Activated CD4-positive, alpha-beta T cell treated with anti-CD3 and anti-CD28 coated beads, Interleukin-2, amount 10 ng/mL, durations not matched to agents 7 days and 5 days (primary cell): Measurements from ENCODE around the gene LIMK1. TPM values are rescaled to one million over a fixed set of nuclear protein-coding genes. Genes with fewer than 3 reads are reported as not detected.

Experiments
- CTCF ChIA-PET: fragments of 350-600 bp; sonication (Branson Sonifier 250); formaldehyde crosslinking; loops from one replicate; lab custom pipeline; 2021; ENCODE audit warnings: antibody characterized with exemption; lab: Charles Lee
- POLR2A ChIA-PET: fragments of 350-600 bp; sonication (Branson Sonifier 250); formaldehyde crosslinking; loops from one replicate; lab custom pipeline; 2021; ENCODE audit warnings: antibody characterized with exemption; lab: Charles Lee
- DNase-seq: peaks from one replicate; pipeline ENCODE4 v3.0.0-alpha.2; 2020
- H3K27ac Mint-ChIP-seq: one replicate; pipeline ENCODE4 v1.8.0; 2021; ENCODE audit warnings: mild to moderate bottlenecking, moderate library complexity, mixed read lengths
- H3K27me3 Mint-ChIP-seq: one replicate; pipeline ENCODE4 v1.8.0; 2021; ENCODE audit warnings: mixed read lengths
- H3K36me3 Mint-ChIP-seq: one replicate; pipeline ENCODE4 v1.8.0; 2021; ENCODE audit warnings: low read depth, mixed read lengths
- H3K4me1 Mint-ChIP-seq: one replicate; pipeline ENCODE4 v1.8.0; 2021; ENCODE audit warnings: mixed read lengths
- H3K4me3 Mint-ChIP-seq: one replicate; pipeline ENCODE4 v1.8.0; 2021; ENCODE audit warnings: mild to moderate bottlenecking, moderate library complexity, mixed read lengths
- H3K9me3 Mint-ChIP-seq: one replicate; pipeline ENCODE4 v1.8.0; 2021; ENCODE audit warnings: mixed read lengths
- total RNA-seq, 2 experiments: library from RNA; stranded (reverse); gene quantifications; one replicate each; pipeline ENCODE4 v1.2.3, GENCODE V29; 2021

LIMK1 gene
- total RNA-seq, 2 experiments from 2014 or later = 16.0 to 16.2 TPM

GRCh38 chr7:74047804-74048380, 35.7 kb upstream of the LIMK1 start:
- no peaks in the 10 kb centered on the region for H3K36me3 Mint-ChIP-seq
- DNase-seq = no peak
- H3K4me3 Mint-ChIP-seq = no peak overlapping the region
- ChIA-PET POLR2A (no interaction called here), CTCF (interaction anchor here (0.8 to 0.9 kb wide), 2 partner anchors 18 to 36 kb away, joined by 3 read pairs; no protein-coding TSS in a partner anchor)
- no peak overlapping the region for H3K27ac Mint-ChIP-seq
- H3K9me3 Mint-ChIP-seq = no peaks in the 10 kb centered on the region
- no peaks in the 10 kb centered on the region for H3K4me1 Mint-ChIP-seq
- no peaks in the 10 kb centered on the region for H3K27me3 Mint-ChIP-seq

- no peaks in the 10 kb centered on the region for H3K36me3 Mint-ChIP-seq
- no peaks in the 10 kb centered on the region for H3K9me3 Mint-ChIP-seq
- H3K27ac Mint-ChIP-seq = no peak overlapping the region
- POLR2A ChIA-PET = no interaction called here
- no peaks in the 10 kb centered on the region for H3K4me1 Mint-ChIP-seq
- no peak overlapping the region for H3K4me3 Mint-ChIP-seq
- DNase-seq = no peak
- H3K27me3 Mint-ChIP-seq = no peaks in the 10 kb centered on the region
- CTCF ChIA-PET = no interaction called here
Observed at GRCh38 chr7:74048999-74049599, 34.5 kb upstream of the LIMK1 start.

DNA sequence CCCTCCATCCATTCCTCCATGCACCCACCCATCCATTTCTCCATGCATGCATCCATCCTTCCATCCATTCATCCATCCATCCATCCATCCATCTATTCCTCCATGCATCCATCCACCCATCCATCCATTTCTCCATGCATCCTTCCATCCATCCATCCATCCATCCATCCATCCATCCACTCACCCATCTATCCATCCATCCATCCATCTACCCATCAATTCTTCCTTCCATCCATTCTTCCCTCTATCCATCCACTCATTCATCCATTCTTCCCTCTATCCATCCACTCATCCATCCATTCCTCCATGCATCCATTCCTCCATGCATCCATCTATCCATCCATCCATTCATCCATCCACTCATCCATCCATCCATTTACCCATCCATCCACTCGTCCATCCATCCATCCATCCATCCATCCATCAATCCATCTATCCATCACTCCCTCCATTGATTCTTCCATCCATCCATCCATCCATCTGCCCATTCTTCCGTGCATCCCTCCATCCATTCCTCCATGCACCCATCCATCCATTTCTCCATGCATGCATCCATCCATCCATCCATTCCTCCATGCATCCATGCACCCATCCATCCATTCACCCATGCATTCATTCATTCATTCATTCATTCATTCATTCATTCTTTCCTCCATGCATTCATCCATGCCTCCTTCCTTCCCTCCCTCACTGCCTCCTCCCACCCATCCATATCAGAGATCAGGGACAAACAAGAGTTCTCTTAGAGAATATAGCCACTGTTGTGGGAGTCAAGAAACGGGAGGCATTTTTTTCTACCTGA, 33.4 kb upstream of the LIMK1 start:
- Mint-ChIP-seq H3K4me1 (no peaks in the 10 kb centered on the region), H3K27me3 (no peaks in the 10 kb centered on the region), H3K4me3 (no peak overlapping the region), H3K27ac (no peak overlapping the region), H3K36me3 (no peaks in the 10 kb centered on the region), H3K9me3 (no peaks in the 10 kb centered on the region)
- POLR2A ChIA-PET = no interaction called here
- CTCF ChIA-PET = no interaction called here
- DNase-seq = no peak

DNA sequence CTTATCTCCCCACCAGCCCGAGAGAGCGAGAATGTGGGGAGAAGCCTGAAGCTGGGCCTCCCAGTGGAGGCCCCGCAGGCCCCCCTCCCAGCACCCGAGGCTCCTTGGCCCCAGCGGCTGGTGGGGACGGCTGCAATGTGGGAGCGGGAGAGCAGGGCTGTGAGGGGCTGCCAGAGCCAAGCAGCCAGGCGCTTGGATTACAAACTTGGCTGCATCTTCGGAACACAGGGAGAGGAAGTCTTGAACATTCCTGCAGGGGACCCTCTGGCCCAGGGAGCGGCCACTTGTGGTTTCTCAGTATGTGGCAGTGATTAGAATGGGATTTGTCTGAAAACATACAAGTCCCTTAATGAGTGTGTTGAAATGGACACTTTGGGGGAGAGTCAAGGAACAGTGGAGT, 32.4 kb upstream of the LIMK1 start:
- H3K27ac Mint-ChIP-seq = no peak overlapping the region
- no peaks in the 10 kb centered on the region for H3K27me3 Mint-ChIP-seq
- POLR2A ChIA-PET = no interaction called here
- DNase-seq = no peak
- CTCF ChIA-PET = no interaction called here
- no peaks in the 10 kb centered on the region for H3K9me3 Mint-ChIP-seq
- H3K4me1 Mint-ChIP-seq = no peaks in the 10 kb centered on the region
- no peaks in the 10 kb centered on the region for H3K36me3 Mint-ChIP-seq
- no peak overlapping the region for H3K4me3 Mint-ChIP-seq

- Mint-ChIP-seq H3K4me3 (no peak overlapping the region), H3K4me1 (no peaks in the 10 kb centered on the region)
Observed at GRCh38 chr7:74051629-74052410, 31.8 kb upstream of the LIMK1 start.

DNA sequence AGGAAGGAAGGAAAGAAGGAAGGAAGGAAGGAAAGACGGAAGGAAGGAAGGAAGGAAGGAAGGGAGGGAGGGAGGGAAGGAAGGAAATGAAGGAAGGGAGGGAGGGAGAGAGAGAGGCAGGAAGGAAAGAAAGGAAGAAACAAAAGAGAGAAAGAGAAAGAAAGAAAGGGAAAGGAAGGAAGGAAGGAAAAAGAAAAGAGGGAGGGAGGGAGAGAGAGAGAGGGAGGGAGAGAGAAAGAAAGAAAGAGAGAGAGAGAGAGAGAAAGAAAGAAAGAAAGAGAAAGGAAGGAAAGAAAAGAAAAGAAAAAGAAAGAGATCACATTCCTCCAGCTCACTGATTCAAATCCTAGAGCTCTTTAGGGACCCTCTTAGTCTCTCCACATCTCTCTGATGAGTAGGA, 31.0 kb upstream of the LIMK1 start:
- Mint-ChIP-seq H3K36me3 (no peaks in the 10 kb centered on the region), H3K27me3 (no peaks in the 10 kb centered on the region), H3K27ac (no peak overlapping the region), H3K9me3 (no peaks in the 10 kb centered on the region), H3K4me1 (no peaks in the 10 kb centered on the region), H3K4me3 (no peak overlapping the region)
- CTCF ChIA-PET = no interaction called here
- no peak for DNase-seq
- POLR2A ChIA-PET = no interaction called here

More at GRCh38 chr7:74051629-74052410, 31.8 kb upstream of the LIMK1 start:
- Mint-ChIP-seq H3K36me3 (no peaks in the 10 kb centered on the region), H3K27ac (no peak overlapping the region), H3K27me3 (no peaks in the 10 kb centered on the region), H3K9me3 (no peaks in the 10 kb centered on the region)
- POLR2A ChIA-PET = no interaction called here
- CTCF ChIA-PET = no interaction called here
- no peak for DNase-seq

DNA sequence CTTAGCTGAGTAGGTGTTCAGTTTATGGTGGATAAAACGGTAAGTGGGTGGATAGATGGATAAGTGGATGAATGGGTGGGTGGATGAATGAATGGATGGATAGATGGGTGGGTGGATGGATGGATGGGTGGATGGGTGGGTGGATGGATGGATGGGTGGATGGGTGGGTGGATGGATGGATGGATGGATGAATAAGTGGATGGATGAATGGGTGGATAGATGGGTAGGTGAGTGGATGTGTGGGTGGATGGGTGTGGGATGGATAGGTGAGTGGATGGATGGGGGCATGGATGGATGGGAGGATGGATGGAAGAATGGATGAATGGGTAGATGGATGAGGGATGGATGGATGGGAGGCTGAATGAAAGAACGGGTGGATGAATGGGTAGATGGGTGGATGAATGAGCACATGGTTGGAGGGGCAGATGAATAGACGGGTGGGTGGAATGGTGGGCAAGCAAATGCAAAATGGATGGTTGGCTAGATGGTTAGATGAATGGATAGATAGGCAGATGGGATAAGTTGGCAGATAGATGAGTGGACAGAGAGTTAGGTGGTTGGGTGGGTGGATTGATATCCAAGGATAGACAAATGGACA, 29.9 kb upstream of the LIMK1 start:
- Mint-ChIP-seq H3K27me3 (peaks cover 6% of the 10 kb centered on the region), H3K4me1 (no peaks in the 10 kb centered on the region), H3K9me3 (no peaks in the 10 kb centered on the region), H3K36me3 (no peaks in the 10 kb centered on the region), H3K27ac (no peak overlapping the region), H3K4me3 (no peak overlapping the region)
- POLR2A ChIA-PET = no interaction called here
- CTCF ChIA-PET = no interaction called here
- DNase-seq = no peak

- Mint-ChIP-seq H3K27me3 (peaks cover 6% of the 10 kb centered on the region), H3K27ac (no peak overlapping the region), H3K4me3 (no peak overlapping the region), H3K9me3 (no peaks in the 10 kb centered on the region), H3K36me3 (no peaks in the 10 kb centered on the region), H3K4me1 (no peaks in the 10 kb centered on the region)
- DNase-seq = no peak
- ChIA-PET POLR2A (no interaction called here), CTCF (interaction anchor here (0.6 to 1.5 kb wide), 2 partner anchors 14 to 32 kb away, joined by 3 read pairs; no protein-coding TSS in a partner anchor)
Observed at GRCh38 chr7:74056096-74056915, 27.3 kb upstream of the LIMK1 start.

- ChIA-PET CTCF (interaction anchor here (1.0 to 1.5 kb wide), 4 partner anchors 10 to 344 kb away, joined by 3 to 5 read pairs (median 3); no protein-coding TSS in a partner anchor), POLR2A (no interaction called here)
- H3K27me3 Mint-ChIP-seq = peaks cover 6% of the 10 kb centered on the region
- no peak overlapping the region for H3K27ac Mint-ChIP-seq
- no peaks in the 10 kb centered on the region for H3K36me3 Mint-ChIP-seq
- DNase-seq = no peak
- no peak overlapping the region for H3K4me3 Mint-ChIP-seq
- peaks cover 5% of the 10 kb centered on the region for H3K4me1 Mint-ChIP-seq
- H3K9me3 Mint-ChIP-seq = no peaks in the 10 kb centered on the region
Observed at GRCh38 chr7:74057216-74057925, 26.2 kb upstream of the LIMK1 start.

DNA sequence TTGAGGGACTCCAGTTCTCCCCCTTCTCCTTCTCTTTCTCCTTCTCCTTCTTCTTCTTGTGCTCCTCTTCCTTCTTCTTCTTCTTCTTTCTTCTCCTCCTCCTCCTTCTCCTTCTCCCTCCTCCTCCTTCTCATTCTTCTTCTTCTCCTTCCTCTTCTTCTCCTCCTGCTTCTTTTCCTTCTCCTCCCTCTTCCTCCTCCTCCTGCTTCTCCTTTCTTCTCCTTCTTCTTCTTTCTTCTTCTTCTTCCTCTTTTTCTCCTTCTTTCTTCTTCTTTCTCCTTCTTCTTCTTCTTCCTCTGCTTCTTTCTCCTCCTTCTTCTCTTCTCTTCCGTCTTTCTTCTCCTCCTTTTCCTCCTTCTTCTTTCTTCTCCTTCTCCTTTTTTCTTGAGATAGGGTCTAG, 25.6 kb upstream of the LIMK1 start:
- CTCF ChIA-PET = interaction anchor here (1.0 to 1.4 kb wide), 3 partner anchors 10 to 343 kb away, joined by 3 to 5 read pairs (median 3); no protein-coding TSS in a partner anchor

DNA sequence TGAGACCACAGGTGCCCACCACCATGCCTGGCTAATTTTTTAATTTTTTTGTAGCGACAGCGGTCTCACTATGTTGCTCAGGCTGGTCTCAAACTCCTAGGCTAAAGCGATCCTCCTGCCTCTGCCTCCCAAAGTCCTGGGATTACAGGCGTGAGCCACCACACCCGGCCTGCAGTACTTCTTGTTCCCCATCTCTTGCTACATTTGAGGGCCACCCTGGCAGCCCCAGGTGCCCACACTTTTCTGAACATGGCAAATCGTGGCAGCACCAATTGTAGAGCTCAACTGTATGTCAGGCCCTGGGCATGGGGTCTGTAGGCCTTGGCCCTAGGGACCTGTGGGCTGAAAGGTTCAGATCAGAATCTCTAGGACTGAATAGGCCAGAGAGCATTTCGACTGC, 25.1 kb upstream of the LIMK1 start:
- Mint-ChIP-seq H3K27me3 (peaks cover 6% of the 10 kb centered on the region), H3K27ac (no peak overlapping the region), H3K9me3 (no peaks in the 10 kb centered on the region), H3K4me3 (no peak overlapping the region), H3K36me3 (no peaks in the 10 kb centered on the region), H3K4me1 (peaks cover 5% of the 10 kb centered on the region)
- POLR2A ChIA-PET = no interaction called here
- CTCF ChIA-PET = interaction anchor here (1.4 kb wide), 1 partner anchor 32 kb away, joined by 5 read pairs; no protein-coding TSS in a partner anchor
- no peak for DNase-seq

More for the DNA sequence above, 25.6 kb upstream of the LIMK1 start:
- H3K27me3 Mint-ChIP-seq = peaks cover 6% of the 10 kb centered on the region
- DNase-seq = no peak
- no peak overlapping the region for H3K4me3 Mint-ChIP-seq
- H3K9me3 Mint-ChIP-seq = no peaks in the 10 kb centered on the region
- H3K27ac Mint-ChIP-seq = no peak overlapping the region
- POLR2A ChIA-PET = no interaction called here
- no peaks in the 10 kb centered on the region for H3K36me3 Mint-ChIP-seq
- peaks cover 5% of the 10 kb centered on the region for H3K4me1 Mint-ChIP-seq
